Neural cell (in vitro differentiated cells): ENCODE data around the gene CRYBB3.

Experiments used
- EP300 ChIP-seq: fragments of 450-650 bp; conservative IDR thresholded peaks from 2 replicates; pipeline ENCODE4 v1.6.1; 2014; ENCODE audit warnings: antibody characterized with exemption, mild to moderate bottlenecking, moderate library complexity; ENCODE audit not compliant: poor library complexity, severe bottlenecking
- EZH2 ChIP-seq: fragments of 200-600, 300-800 bp; shearing (Covaris generic), sonication (generic); IDR thresholded peaks from 2 replicates; pipeline ENCODE4 v1.6.1; 2014; ENCODE audit warnings: antibody characterized with exemption, low read length, borderline replicate concordance, mild to moderate bottlenecking; ENCODE audit not compliant: insufficient read depth, poor library complexity, severe bottlenecking
- MXI1 ChIP-seq: fragments of 450-650 bp; conservative IDR thresholded peaks from 2 replicates; pipeline ENCODE4 v1.6.1; 2014; ENCODE audit warnings: antibody characterized with exemption, mild to moderate bottlenecking; ENCODE audit not compliant: poor library complexity, severe bottlenecking
- POLR2AphosphoS5 ChIP-seq: IDR thresholded peaks from 2 replicates; pipeline ENCODE4 v1.6.1; 2012
- TAF1 ChIP-seq: IDR thresholded peaks from 2 replicates; pipeline ENCODE4 v1.6.1; 2012; ENCODE audit warnings: low read depth
- TF ChIP-seq, protein P1 (sequence below): fragments of 450-650 bp; IDR thresholded peaks from 2 replicates; pipeline ENCODE4 v1.5.1; 2014; ENCODE audit warnings: antibody characterized with exemption, mild to moderate bottlenecking, moderate library complexity; ENCODE audit not compliant: poor library complexity, severe bottlenecking
- TF ChIP-seq, protein P2 (sequence below): IDR thresholded peaks from 2 replicates; pipeline ENCODE4 v1.6.1; 2012; ENCODE audit warnings: borderline replicate concordance

DNA sequence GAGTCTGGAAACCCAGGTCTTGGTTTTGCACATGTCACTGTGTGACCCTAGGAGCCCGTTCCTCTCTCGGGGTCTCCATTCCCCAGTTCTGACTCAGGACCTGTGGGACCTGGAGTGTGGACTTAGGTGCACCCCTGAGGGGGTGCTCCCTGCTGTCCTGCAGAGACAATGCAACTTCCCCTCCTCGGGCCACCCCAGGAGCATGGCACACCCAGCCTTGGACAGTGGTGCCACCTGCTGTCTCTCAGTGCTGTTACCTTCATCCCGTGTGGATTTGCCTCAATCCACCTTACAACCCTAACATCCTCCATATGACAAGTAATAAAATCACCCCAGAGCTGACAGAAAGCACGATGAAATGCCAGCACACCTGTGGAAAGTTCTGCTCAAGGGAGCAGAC lies 27.5 kb upstream of the CRYBB3 start:
- TF ChIP-seq EZH2 = no peak
- TF ChIP-seq MXI1 = no peak
- no peak for TF ChIP-seq POLR2AphosphoS5
- TF ChIP-seq, protein P1, sequence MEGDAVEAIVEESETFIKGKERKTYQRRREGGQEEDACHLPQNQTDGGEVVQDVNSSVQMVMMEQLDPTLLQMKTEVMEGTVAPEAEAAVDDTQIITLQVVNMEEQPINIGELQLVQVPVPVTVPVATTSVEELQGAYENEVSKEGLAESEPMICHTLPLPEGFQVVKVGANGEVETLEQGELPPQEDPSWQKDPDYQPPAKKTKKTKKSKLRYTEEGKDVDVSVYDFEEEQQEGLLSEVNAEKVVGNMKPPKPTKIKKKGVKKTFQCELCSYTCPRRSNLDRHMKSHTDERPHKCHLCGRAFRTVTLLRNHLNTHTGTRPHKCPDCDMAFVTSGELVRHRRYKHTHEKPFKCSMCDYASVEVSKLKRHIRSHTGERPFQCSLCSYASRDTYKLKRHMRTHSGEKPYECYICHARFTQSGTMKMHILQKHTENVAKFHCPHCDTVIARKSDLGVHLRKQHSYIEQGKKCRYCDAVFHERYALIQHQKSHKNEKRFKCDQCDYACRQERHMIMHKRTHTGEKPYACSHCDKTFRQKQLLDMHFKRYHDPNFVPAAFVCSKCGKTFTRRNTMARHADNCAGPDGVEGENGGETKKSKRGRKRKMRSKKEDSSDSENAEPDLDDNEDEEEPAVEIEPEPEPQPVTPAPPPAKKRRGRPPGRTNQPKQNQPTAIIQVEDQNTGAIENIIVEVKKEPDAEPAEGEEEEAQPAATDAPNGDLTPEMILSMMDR = peak; percentile 52
- TF ChIP-seq, protein P2, sequence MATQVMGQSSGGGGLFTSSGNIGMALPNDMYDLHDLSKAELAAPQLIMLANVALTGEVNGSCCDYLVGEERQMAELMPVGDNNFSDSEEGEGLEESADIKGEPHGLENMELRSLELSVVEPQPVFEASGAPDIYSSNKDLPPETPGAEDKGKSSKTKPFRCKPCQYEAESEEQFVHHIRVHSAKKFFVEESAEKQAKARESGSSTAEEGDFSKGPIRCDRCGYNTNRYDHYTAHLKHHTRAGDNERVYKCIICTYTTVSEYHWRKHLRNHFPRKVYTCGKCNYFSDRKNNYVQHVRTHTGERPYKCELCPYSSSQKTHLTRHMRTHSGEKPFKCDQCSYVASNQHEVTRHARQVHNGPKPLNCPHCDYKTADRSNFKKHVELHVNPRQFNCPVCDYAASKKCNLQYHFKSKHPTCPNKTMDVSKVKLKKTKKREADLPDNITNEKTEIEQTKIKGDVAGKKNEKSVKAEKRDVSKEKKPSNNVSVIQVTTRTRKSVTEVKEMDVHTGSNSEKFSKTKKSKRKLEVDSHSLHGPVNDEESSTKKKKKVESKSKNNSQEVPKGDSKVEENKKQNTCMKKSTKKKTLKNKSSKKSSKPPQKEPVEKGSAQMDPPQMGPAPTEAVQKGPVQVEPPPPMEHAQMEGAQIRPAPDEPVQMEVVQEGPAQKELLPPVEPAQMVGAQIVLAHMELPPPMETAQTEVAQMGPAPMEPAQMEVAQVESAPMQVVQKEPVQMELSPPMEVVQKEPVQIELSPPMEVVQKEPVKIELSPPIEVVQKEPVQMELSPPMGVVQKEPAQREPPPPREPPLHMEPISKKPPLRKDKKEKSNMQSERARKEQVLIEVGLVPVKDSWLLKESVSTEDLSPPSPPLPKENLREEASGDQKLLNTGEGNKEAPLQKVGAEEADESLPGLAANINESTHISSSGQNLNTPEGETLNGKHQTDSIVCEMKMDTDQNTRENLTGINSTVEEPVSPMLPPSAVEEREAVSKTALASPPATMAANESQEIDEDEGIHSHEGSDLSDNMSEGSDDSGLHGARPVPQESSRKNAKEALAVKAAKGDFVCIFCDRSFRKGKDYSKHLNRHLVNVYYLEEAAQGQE = no peak
- no peak for TF ChIP-seq EP300
- no peak for TF ChIP-seq TAF1
